ENCODE data around the gene DENND4C.
"Not testable (repeated sequence)": the region's sequence is repeated elsewhere in the genome, so short reads cannot be mapped to it uniquely, and the experiment has no call there.

Gene DENND4C

GRCh38 chr9:19409401-19410194 lies 179.1 kb downstream of the DENND4C start:
- Histone ChIP-seq H3K27ac (peak overlapping the region; percentile 83), H3K27me3 (ENCODE audit: insufficient read depth, low read depth, severe bottlenecking) (no peaks in the 10 kb centered on the region), H3K36me3 (no peaks in the 10 kb centered on the region; the same call in none of the 2 replicates), H3K4me3 (ENCODE audit: low read depth, low read length) (peak overlapping the region; percentile 68), H3K9me3 (ENCODE audit: severe bottlenecking) (no peaks in the 10 kb centered on the region)
- TF ChIP-seq CTCF (IDR thresholded peaks at IDR 0.05; ENCODE audit: low read depth, low read length) = peak; percentile 6; the same call in 1 of the 2 replicates
- DNase-seq = peak; percentile 43

GRCh38 chr9:19410195-19410503 lies 179.7 kb downstream of the DENND4C start:
- Histone ChIP-seq H3K27me3 (ENCODE audit: insufficient read depth, low read depth, severe bottlenecking) (no peaks in the 10 kb centered on the region), H3K9me3 (ENCODE audit: severe bottlenecking) (no peaks in the 10 kb centered on the region), H3K36me3 (no peaks in the 10 kb centered on the region; the same call in none of the 2 replicates), H3K4me3 (ENCODE audit: low read depth, low read length) (no peak overlapping the region; the same call in 1 of the 2 replicates), H3K27ac (no peak overlapping the region; the same call in 1 of the 2 replicates)
- no peak for DNase-seq
- TF ChIP-seq CTCF (IDR thresholded peaks at IDR 0.05; ENCODE audit: low read depth, low read length) = no peak

- no peak for DNase-seq
- TF ChIP-seq CTCF (IDR thresholded peaks at IDR 0.05; ENCODE audit: low read depth, low read length) = no peak
- H3K27ac ChIP-seq = no peak overlapping the region
- no peaks in the 10 kb centered on the region for H3K27me3 ChIP-seq (ENCODE audit: insufficient read depth, low read depth, severe bottlenecking)
- H3K9me3 ChIP-seq (ENCODE audit: severe bottlenecking) = no peaks in the 10 kb centered on the region
- H3K36me3 ChIP-seq = no peaks in the 10 kb centered on the region; the same call in none of the 2 replicates
- H3K4me3 ChIP-seq (ENCODE audit: low read depth, low read length) = no peak overlapping the region
Measured at GRCh38 chr9:19410594-19410993, 180.1 kb downstream of the DENND4C start.

GRCh38 chr9:19411316-19411715 lies 180.8 kb downstream of the DENND4C start:
- no peak for TF ChIP-seq CTCF (IDR thresholded peaks at IDR 0.05; ENCODE audit: low read depth, low read length)
- no peak for DNase-seq
- no peak overlapping the region for H3K4me3 ChIP-seq (ENCODE audit: low read depth, low read length)
- no peak overlapping the region for H3K27ac ChIP-seq
- no peaks in the 10 kb centered on the region; the same call in none of the 2 replicates for H3K36me3 ChIP-seq
- H3K27me3 ChIP-seq (ENCODE audit: insufficient read depth, low read depth, severe bottlenecking) = no peaks in the 10 kb centered on the region
- no peaks in the 10 kb centered on the region for H3K9me3 ChIP-seq (ENCODE audit: severe bottlenecking)

- DNase-seq; H3K4me3 ChIP-seq (ENCODE audit: low read depth, low read length); H3K27me3 ChIP-seq (ENCODE audit: insufficient read depth, low read depth, severe bottlenecking); H3K9me3 ChIP-seq (ENCODE audit: severe bottlenecking); H3K36me3 ChIP-seq; H3K27ac ChIP-seq: not testable (repeated sequence)
Measured at GRCh38 chr9:19413456-19413855, 183.0 kb downstream of the DENND4C start.

- DNase-seq = no peak
- no peaks in the 10 kb centered on the region for H3K27me3 ChIP-seq (ENCODE audit: insufficient read depth, low read depth, severe bottlenecking)
- H3K27ac ChIP-seq = no peak overlapping the region
- H3K9me3 ChIP-seq (ENCODE audit: severe bottlenecking) = no peaks in the 10 kb centered on the region
- H3K4me3 ChIP-seq (ENCODE audit: low read depth, low read length) = no peak overlapping the region
- no peak for TF ChIP-seq CTCF (IDR thresholded peaks at IDR 0.05; ENCODE audit: low read depth, low read length)
- no peaks in the 10 kb centered on the region; the same call in 1 of the 2 replicates for H3K36me3 ChIP-seq
Measured at GRCh38 chr9:19416143-19416542, 185.7 kb downstream of the DENND4C start.
